Endodermal cell (in vitro differentiated cells): ENCODE results near the gene IGFBP4. TPM values are rescaled to one million over a fixed set of nuclear protein-coding genes. Genes with fewer than 3 reads are reported as not detected.

ENCODE experiments used
- DNase-seq: peaks from one replicate; pipeline ENCODE4 v3.0.0-alpha.2; 2017
- H3K27ac ChIP-seq: 2 replicates; pipeline ENCODE4 v1.5.1; 2013; ENCODE audit warnings: mild to moderate bottlenecking, low read depth, low read length, moderate library complexity
- H3K27me3 ChIP-seq: 2 replicates; pipeline ENCODE4 v1.6.1; 2013; ENCODE audit warnings: mild to moderate bottlenecking, low read length, moderate library complexity; ENCODE audit not compliant: insufficient read depth, control insufficient read depth, poor library complexity, severe bottlenecking
- H3K36me3 ChIP-seq: 2 replicates; pipeline ENCODE4 v1.7.0; 2013; ENCODE audit warnings: mild to moderate bottlenecking, low read length, moderate library complexity; ENCODE audit not compliant: control insufficient read depth, insufficient read depth
- H3K4me1 ChIP-seq: one replicate; pipeline ENCODE4 v1.7.0; 2013; ENCODE audit warnings: low read length; ENCODE audit not compliant: control insufficient read depth, insufficient read depth
- H3K4me3 ChIP-seq: 2 replicates; pipeline ENCODE4 v1.5.1; 2013; ENCODE audit warnings: mild to moderate bottlenecking, low read length, moderate library complexity
- H3K9ac ChIP-seq: 2 replicates; pipeline ENCODE4 v1.6.1; 2013; ENCODE audit warnings: mild to moderate bottlenecking, low read length, moderate library complexity; ENCODE audit not compliant: poor library complexity, severe bottlenecking; ENCODE audit errors: extremely low read depth
- H3K9me3 ChIP-seq: 2 replicates; pipeline ENCODE4 v1.6.1; 2013; ENCODE audit warnings: mild to moderate bottlenecking, low read length, moderate library complexity; ENCODE audit not compliant: control insufficient read depth
- H3K27ac Mint-ChIP-seq: 2 replicates; pipeline ENCODE4 v1.8.0; 2020; ENCODE audit warnings: mixed read lengths
- H3K27me3 Mint-ChIP-seq: 2 replicates; pipeline ENCODE4 v1.8.0; 2021; ENCODE audit warnings: mild to moderate bottlenecking, mixed read lengths; ENCODE audit not compliant: insufficient read depth
- H3K36me3 Mint-ChIP-seq: 2 replicates; pipeline ENCODE4 v1.8.0; 2020; ENCODE audit warnings: low read depth, mixed read lengths
- H3K4me1 Mint-ChIP-seq: 2 replicates; pipeline ENCODE4 v1.8.0; 2020; ENCODE audit warnings: mixed read lengths
- H3K4me3 Mint-ChIP-seq: 2 replicates; pipeline ENCODE4 v1.8.0; 2020; ENCODE audit warnings: mild to moderate bottlenecking, moderate library complexity, mixed read lengths
- H3K9me3 Mint-ChIP-seq: 2 replicates; pipeline ENCODE4 v1.8.0; 2020; ENCODE audit warnings: mild to moderate bottlenecking, mixed read lengths
- WGBS, 2 experiments: methylation state at CpG; one replicate each; pipeline versions ENCODE4 v1.1.5 to v1.1.7; 2013; ENCODE audit warnings: missing lambda C conversion rate in 2 of 2, mixed read lengths in 1 of 2; ENCODE audit not compliant: insufficient coverage in 1 of 2, insufficient read length in 1 of 2; 5-methylcytosine and 5-hydroxymethylcytosine counted together
- total RNA-seq, 2 donors: library from RNA; stranded (reverse); fragmentation: NEBNext Ultra II Directional in 1 of 2; extraction: Animal tissue kit (Norgen Biotek cat#: 25700) in 1 of 2; gene quantifications; 2 replicates in 1 of 2; 3 replicates in 1 of 2; pipeline ENCODE4 v1.2.1, GENCODE V29; 2021
- TF ChIP-seq, protein P1 (sequence below): fragments of 200-600 bp; sonication (generic); conservative IDR thresholded peaks from 2 replicates; pipeline ENCODE4 v1.5.0; 2021; ENCODE audit warnings: antibody characterized with exemption, mild to moderate bottlenecking

IGFBP4 gene
- total RNA-seq, 2 donors from 2014 or later: 58.3 to 69.0 TPM

DNA sequence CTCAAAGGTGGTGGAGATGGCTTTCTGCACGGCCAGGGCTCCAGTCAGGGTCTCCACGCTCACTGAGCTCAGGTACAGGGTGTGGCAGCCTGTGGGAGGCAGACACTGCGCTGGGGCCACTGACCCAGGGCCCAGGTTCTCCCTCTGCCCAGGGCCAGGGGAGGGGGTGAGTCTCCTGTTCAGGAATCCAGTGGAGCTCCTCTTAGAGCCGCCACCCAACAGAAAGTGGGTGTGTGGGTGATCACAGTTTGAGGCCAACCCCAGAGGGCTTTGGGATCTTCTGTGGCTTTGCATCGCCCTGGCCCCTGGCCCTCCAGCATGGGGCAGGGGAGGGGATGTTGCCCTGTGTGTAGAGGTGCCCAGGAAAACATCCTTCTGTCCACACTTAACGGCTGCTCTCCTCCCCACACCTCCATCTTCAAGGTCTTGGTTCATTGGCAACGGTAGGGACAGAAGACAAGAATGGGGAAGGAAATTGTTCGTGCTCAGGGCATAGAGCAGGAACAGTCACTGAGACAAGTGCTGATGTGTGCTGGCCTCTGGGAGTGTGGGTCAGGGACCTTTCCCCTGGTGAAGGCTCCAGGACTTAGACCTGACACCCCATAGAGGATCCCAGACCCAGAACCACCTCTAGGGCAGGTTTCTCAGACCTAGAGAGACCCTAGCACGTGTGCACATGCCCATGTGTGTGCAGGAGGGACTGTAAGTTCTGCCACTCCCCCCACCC is 36.7 kb downstream of the IGFBP4 start:
- H3K27me3 ChIP-seq: no peaks in the 10 kb centered on the region
- TF ChIP-seq, protein P1, sequence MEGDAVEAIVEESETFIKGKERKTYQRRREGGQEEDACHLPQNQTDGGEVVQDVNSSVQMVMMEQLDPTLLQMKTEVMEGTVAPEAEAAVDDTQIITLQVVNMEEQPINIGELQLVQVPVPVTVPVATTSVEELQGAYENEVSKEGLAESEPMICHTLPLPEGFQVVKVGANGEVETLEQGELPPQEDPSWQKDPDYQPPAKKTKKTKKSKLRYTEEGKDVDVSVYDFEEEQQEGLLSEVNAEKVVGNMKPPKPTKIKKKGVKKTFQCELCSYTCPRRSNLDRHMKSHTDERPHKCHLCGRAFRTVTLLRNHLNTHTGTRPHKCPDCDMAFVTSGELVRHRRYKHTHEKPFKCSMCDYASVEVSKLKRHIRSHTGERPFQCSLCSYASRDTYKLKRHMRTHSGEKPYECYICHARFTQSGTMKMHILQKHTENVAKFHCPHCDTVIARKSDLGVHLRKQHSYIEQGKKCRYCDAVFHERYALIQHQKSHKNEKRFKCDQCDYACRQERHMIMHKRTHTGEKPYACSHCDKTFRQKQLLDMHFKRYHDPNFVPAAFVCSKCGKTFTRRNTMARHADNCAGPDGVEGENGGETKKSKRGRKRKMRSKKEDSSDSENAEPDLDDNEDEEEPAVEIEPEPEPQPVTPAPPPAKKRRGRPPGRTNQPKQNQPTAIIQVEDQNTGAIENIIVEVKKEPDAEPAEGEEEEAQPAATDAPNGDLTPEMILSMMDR: no peak
- H3K9me3 ChIP-seq: no peaks in the 10 kb centered on the region
- no peaks in the 10 kb centered on the region for H3K9me3 Mint-ChIP-seq
- H3K36me3 Mint-ChIP-seq: no peaks in the 10 kb centered on the region
- H3K27ac Mint-ChIP-seq: no peak overlapping the region
- 91% methylated on average over 8 of the region's 9 CpGs; no CpG with 5 or more reads in 1 of the 2 experiments for whole genome bisulfite sequencing, 2 experiments
- H3K4me3 ChIP-seq: no peak overlapping the region
- no peak overlapping the region for H3K27ac ChIP-seq
- no peak overlapping the region for H3K4me3 Mint-ChIP-seq
- H3K27me3 Mint-ChIP-seq: no peaks in the 10 kb centered on the region
- H3K36me3 ChIP-seq: no peaks in the 10 kb centered on the region
- no peak for DNase-seq
- peaks cover 30% of the 10 kb centered on the region for H3K4me1 Mint-ChIP-seq
- H3K9ac ChIP-seq: no peak overlapping the region
- peaks cover 17% of the 10 kb centered on the region for H3K4me1 ChIP-seq

DNA sequence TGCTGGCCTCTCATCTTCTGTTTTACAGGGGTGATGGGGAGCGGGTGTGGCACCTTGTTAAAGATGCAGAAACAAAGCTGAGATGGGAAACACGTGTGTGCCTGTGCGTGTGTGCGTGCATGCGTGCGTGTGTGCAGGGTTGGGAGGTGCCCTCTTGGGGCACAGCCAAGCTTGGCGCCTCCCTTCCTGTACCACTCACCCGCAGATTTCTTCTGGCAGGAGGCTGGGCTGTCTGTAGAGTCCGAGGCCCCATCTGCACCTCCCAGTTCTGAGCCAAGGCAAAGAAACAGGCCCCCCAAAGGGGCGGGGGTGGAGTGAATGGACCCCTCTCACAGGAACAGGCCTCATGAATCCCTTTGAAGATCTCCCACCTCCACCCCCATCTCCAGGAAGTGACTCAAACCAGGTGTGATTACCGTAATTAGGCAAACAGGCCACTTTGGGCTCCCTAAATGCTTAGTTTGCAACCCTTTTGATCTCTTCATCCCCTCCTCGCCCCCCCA is 37.3 kb downstream of the IGFBP4 start:
- H3K36me3 Mint-ChIP-seq: no peaks in the 10 kb centered on the region
- H3K4me3 Mint-ChIP-seq: no peak overlapping the region
- H3K27ac Mint-ChIP-seq: no peak overlapping the region
- H3K27me3 ChIP-seq: no peaks in the 10 kb centered on the region
- no peak overlapping the region for H3K27ac ChIP-seq
- peak; percentile 93 for DNase-seq
- no peak overlapping the region for H3K4me3 ChIP-seq
- no peaks in the 10 kb centered on the region for H3K36me3 ChIP-seq
- H3K27me3 Mint-ChIP-seq: no peaks in the 10 kb centered on the region
- no peak overlapping the region for H3K9ac ChIP-seq
- H3K4me1 ChIP-seq: peaks cover 17% of the 10 kb centered on the region
- no peaks in the 10 kb centered on the region for H3K9me3 Mint-ChIP-seq
- H3K4me1 Mint-ChIP-seq: peaks cover 35% of the 10 kb centered on the region
- TF ChIP-seq, protein P1: no peak
- WGBS, 2 experiments: 66 to 73% methylated on average over 6 to 12 of the region's 12 CpGs
- H3K9me3 ChIP-seq: no peaks in the 10 kb centered on the region

DNA sequence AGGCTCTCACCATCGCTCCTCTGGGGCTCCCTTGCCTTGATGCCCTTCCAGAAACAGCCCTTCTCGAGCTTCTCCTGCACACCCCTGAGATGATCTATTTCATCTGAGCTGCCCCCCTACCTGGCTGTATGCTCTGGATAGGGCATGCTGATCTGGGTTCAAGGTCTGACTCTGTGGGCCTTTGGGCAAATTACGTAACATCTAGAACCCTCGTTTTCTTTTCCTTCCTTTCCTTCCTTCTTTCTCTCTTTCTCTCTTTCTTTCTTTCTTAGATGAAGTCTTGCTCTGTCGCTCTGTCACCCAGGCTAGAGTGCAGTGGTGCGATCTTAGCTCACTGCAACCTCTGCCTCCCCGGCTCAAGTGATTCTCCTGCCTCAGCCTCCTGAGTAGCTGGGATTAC is 37.9 kb downstream of the IGFBP4 start:
- no peak overlapping the region for H3K9ac ChIP-seq
- H3K9me3 ChIP-seq: no peaks in the 10 kb centered on the region
- Mint-ChIP-seq H3K36me3 (no peaks in the 10 kb centered on the region), H3K9me3 (no peaks in the 10 kb centered on the region), H3K4me3 (no peak overlapping the region), H3K4me1 (peaks cover 36% of the 10 kb centered on the region), H3K27me3 (peaks cover 2% of the 10 kb centered on the region), H3K27ac (no peak overlapping the region)
- H3K27me3 ChIP-seq: no peaks in the 10 kb centered on the region
- H3K36me3 ChIP-seq: no peaks in the 10 kb centered on the region
- H3K4me1 ChIP-seq: peaks cover 14% of the 10 kb centered on the region
- no peak overlapping the region for H3K27ac ChIP-seq
- TF ChIP-seq, protein P1: no peak
- WGBS, 2 experiments: 80 to 89% methylated on average over 5 to 7 of the region's 7 CpGs
- no peak overlapping the region for H3K4me3 ChIP-seq
- no peak for DNase-seq
